GM10248 (cell line): ENCODE measurements around the gene FANCE.

Source experiments
- CTCF ChIA-PET: fragments of 300-600 bp; sonication (Branson Sonifier 250); formaldehyde crosslinking; extraction: SDS; loops from one replicate; lab custom pipeline; 2021; ENCODE audit warnings: antibody characterized with exemption; lab: Yijun Ruan, JAX
- POLR2A ChIA-PET: fragments of 350-650 bp; sonication (Branson Sonifier 250); formaldehyde crosslinking; extraction: SDS; loops from one replicate; lab custom pipeline; 2020; ENCODE audit warnings: antibody characterized with exemption; lab: Yijun Ruan, JAX
- DNase-seq: peaks from one replicate; pipeline ENCODE4 v3.0.0; 2012; ENCODE audit errors: extremely low spot score
- CTCF ChIP-seq: IDR thresholded peaks from 2 replicates; pipeline ENCODE4 v1.5.1; 2012; ENCODE audit warnings: mild to moderate bottlenecking, low read depth; ENCODE audit errors: extremely low read depth, missing control alignments, control extremely low read depth

FANCE gene

GRCh38 chr6:35493307-35493983 is 41.3 kb downstream of the FANCE start:
- no peak for TF ChIP-seq CTCF
- CTCF ChIA-PET = no interaction called here
- POLR2A ChIA-PET = no interaction called here
- no peak for DNase-seq

- no peak for TF ChIP-seq CTCF
- CTCF ChIA-PET = interaction anchor here (1.4 kb wide), 1 partner anchor 28 kb away, joined by 3 read pairs; no protein-coding TSS in a partner anchor
- no peak for DNase-seq
- POLR2A ChIA-PET = no interaction called here
These were observed 42.0 kb downstream of the FANCE start for GRCh38 chr6:35494161-35494563.

- CTCF ChIA-PET = interaction anchor here (1.4 to 1.7 kb wide), 2 partner anchors 10 to 27 kb away, joined by 3 to 4 read pairs; no protein-coding TSS in a partner anchor
- POLR2A ChIA-PET = no interaction called here
- DNase-seq = no peak
- no peak for TF ChIP-seq CTCF
These were observed 43.3 kb downstream of the FANCE start for GRCh38 chr6:35495258-35496035.

GRCh38 chr6:35496036-35496840 is 44.1 kb downstream of the FANCE start:
- DNase-seq = no peak
- CTCF ChIA-PET = interaction anchor here (1.7 kb wide), 1 partner anchor 9 kb away, joined by 4 read pairs; no protein-coding TSS in a partner anchor
- POLR2A ChIA-PET = interaction anchor here (0.6 kb wide), 1 partner anchor 64 kb away, joined by 3 read pairs; no protein-coding TSS in a partner anchor
- TF ChIP-seq CTCF = no peak

- no peak for TF ChIP-seq CTCF
- CTCF ChIA-PET = no interaction called here
- DNase-seq = peak; percentile 89
- POLR2A ChIA-PET = interaction anchor here (0.6 kb wide), 1 partner anchor 65 kb away, joined by 3 read pairs; no protein-coding TSS in a partner anchor
These were observed 44.9 kb downstream of the FANCE start, which contains the start of gene TEAD3 for GRCh38 chr6:35496841-35497570. TSS of gene TEAD3 (minus strand) at chr6:35497079.
